Measurements from ENCODE around the gene CNTN5. TPM values are rescaled to one million over a fixed set of nuclear protein-coding genes. Genes with fewer than 3 reads are reported as not detected.
A peak's percentile ranks its signal among the peaks of the same experiment; 100 is the strongest.
"Not testable (repeated sequence)": the region's sequence is repeated elsewhere in the genome, so short reads cannot be mapped to it uniquely, and the experiment has no call there.

The CNTN5 gene
- total RNA-seq, 2 donors from 2014 or later: not detected

GRCh38 chr11:99098751-99099150 lies 78.0 kb downstream of the CNTN5 start:
- DNase-seq (ENCODE audit: low spot score): no peak
- H3K4me1 Mint-ChIP-seq (ENCODE audit: low read depth in 2 of 2): no peaks in the 10 kb centered on the region
- H3K36me3 Mint-ChIP-seq: no peaks in the 10 kb centered on the region
- no peak overlapping the region for H3K4me3 Mint-ChIP-seq
- no peak overlapping the region for H3K27ac Mint-ChIP-seq
- H3K9me3 Mint-ChIP-seq: peaks cover 12% of the 10 kb centered on the region
- ATAC-seq: no peak
- no peaks in the 10 kb centered on the region for H3K27me3 Mint-ChIP-seq

- no peaks in the 10 kb centered on the region for H3K36me3 Mint-ChIP-seq
- no peak for DNase-seq (ENCODE audit: low spot score)
- H3K27me3 Mint-ChIP-seq: no peaks in the 10 kb centered on the region
- H3K27ac Mint-ChIP-seq: no peak overlapping the region
- no peaks in the 10 kb centered on the region for H3K4me1 Mint-ChIP-seq (ENCODE audit: low read depth in 2 of 2)
- peaks cover 10% of the 10 kb centered on the region for H3K9me3 Mint-ChIP-seq
- no peak for ATAC-seq
- no peak overlapping the region for H3K4me3 Mint-ChIP-seq
Measured at GRCh38 chr11:99117603-99118002, 96.9 kb downstream of the CNTN5 start.

DNA sequence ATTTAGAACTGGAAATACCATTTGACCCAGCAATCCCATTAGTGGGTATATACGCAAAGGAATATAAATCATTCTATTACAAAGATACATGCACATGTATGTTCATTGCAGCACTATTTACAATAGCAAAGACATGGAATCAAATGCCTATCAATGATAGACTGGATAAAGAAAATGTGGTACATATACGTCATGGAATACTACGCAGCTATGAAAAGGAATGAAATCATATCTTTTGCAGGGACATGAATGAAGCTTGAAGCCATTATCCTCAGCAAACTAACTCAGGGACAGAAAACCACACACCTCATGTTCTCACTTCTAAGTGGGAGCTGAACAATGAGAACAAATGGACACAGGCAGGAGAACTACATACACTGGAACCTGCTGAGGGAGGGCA lies 113.1 kb downstream of the CNTN5 start:
- not testable (repeated sequence) for H3K4me1 Mint-ChIP-seq (ENCODE audit: low read depth in 2 of 2); H3K4me3 Mint-ChIP-seq; ATAC-seq; DNase-seq (ENCODE audit: low spot score); H3K27me3 Mint-ChIP-seq; H3K27ac Mint-ChIP-seq
- Mint-ChIP-seq H3K9me3 (peaks cover 38% of the 10 kb centered on the region), H3K36me3 (peaks cover 18% of the 10 kb centered on the region)

DNA sequence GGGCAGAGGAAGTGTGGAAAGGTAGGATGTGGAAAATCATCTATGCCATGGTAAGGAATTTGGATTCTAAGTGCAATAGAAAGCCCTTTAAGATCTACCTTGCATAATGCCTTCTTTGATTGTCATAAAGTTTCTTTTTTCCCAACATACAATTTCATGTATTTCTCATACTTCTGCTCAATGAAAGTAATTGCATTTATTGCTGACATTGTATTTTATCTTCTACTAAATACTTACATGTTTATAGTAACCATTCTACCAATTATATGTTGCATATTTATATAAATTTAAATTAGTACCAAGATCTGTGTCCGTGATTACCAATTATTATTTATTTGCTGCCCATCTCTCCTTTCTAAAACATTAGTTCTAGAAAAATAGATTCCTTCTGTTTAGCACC lies 114.8 kb downstream of the CNTN5 start:
- Mint-ChIP-seq H3K4me3 (no peak overlapping the region), H3K27me3 (no peaks in the 10 kb centered on the region), H3K36me3 (peaks cover 14% of the 10 kb centered on the region), H3K27ac (no peak overlapping the region), H3K9me3 (peaks cover 26% of the 10 kb centered on the region), H3K4me1 (ENCODE audit: low read depth in 2 of 2) (no peaks in the 10 kb centered on the region)
- ATAC-seq: no peak
- DNase-seq (ENCODE audit: low spot score): no peak

DNA sequence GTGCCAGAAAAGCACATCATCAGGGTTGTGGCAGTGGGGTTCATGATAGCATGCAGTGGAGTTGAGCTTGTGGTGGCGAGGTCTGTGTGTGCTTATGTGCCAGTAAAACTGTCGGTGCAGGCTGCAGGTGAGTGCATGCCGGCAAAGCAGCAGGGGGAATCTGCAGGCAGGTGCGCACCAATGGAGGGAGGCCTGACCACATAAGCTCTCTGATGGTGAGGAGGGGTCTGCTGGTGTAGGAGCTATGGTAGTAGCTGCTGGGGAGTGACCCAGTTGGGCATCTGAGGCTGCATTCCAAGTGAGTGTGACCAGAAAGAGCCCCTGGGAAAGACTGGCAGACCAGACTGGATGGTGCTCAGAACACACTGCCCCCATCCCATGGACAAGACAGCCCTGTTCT lies 121.5 kb downstream of the CNTN5 start:
- DNase-seq (ENCODE audit: low spot score) (no peak), ATAC-seq (no peak)
- Mint-ChIP-seq H3K27ac (no peak overlapping the region), H3K4me3 (no peak overlapping the region), H3K4me1 (ENCODE audit: low read depth in 2 of 2) (no peaks in the 10 kb centered on the region), H3K36me3 (no peaks in the 10 kb centered on the region), H3K9me3 (peaks cover 13% of the 10 kb centered on the region), H3K27me3 (no peaks in the 10 kb centered on the region)

DNA sequence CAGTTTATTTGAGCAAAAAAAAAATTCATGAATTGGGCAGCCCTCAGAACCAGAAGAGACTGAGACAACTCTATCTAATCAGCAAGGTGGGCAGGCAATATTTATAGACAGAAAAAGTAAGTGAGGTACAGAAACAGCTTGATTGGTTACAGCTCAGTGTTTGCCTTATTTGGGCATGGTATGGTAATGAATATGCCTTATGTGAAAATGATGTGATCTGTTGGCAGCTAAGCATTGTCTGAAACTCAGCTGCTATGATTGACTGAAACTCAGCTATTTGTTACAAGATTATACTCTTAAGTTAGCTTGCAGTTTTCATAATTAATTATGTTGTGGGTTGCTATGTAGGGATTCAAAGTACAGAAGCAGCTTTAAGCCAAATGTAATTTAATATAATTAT lies 127.6 kb downstream of the CNTN5 start:
- H3K4me3 Mint-ChIP-seq: no peak overlapping the region
- peaks cover 6% of the 10 kb centered on the region for H3K36me3 Mint-ChIP-seq
- ATAC-seq: no peak
- H3K27me3 Mint-ChIP-seq: no peaks in the 10 kb centered on the region
- peaks cover 17% of the 10 kb centered on the region for H3K9me3 Mint-ChIP-seq
- no peak for DNase-seq (ENCODE audit: low spot score)
- no peaks in the 10 kb centered on the region for H3K4me1 Mint-ChIP-seq (ENCODE audit: low read depth in 2 of 2)
- no peak overlapping the region for H3K27ac Mint-ChIP-seq

DNA sequence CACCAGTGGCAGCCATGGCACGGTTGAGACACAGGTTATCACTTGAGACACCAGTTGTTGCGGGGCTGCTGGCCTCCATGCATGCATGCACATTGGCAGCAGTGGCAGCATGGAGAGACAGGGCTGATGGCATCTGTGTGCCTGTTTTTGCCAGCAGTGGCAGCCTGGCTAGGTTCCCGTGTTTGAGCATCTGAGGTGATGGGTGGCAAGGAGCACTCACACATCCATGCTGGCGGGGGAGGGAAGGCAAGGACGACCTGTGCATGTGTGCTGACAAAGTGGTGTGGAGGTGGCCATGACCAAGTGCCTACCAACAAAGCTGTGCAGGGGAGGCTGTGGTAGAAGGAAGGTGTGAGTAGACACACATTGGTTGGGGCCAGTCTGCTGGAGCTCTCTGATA lies 133.5 kb downstream of the CNTN5 start:
- peak in 1 of 2 donors; percentile 27 for ATAC-seq
- no peak for DNase-seq (ENCODE audit: low spot score)

DNA sequence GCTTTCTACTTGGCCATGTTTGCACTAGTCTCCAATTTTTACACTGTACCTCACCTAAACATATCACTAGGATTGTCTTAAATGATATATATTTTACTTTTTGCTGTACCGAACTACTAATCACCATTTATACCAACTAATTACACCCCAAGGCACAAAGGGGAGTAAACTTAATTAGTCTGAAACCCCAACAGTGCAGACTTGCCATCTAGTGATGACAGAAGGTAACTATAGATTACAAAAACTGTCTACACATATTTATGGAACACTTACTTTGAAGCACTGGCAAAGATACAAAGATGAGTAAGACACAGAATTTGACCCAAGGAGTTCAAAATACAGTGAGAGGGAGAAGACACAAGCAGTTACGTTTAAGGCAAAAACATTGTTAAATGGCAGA lies 139.7 kb downstream of the CNTN5 start:
- DNase-seq (ENCODE audit: low spot score): no peak
- Mint-ChIP-seq H3K4me1 (ENCODE audit: low read depth in 2 of 2) (no peaks in the 10 kb centered on the region), H3K27ac (no peak overlapping the region), H3K9me3 (peaks cover 6% of the 10 kb centered on the region), H3K36me3 (no peaks in the 10 kb centered on the region), H3K27me3 (no peaks in the 10 kb centered on the region), H3K4me3 (no peak overlapping the region)
- no peak for ATAC-seq

More for the DNA sequence above, 133.5 kb downstream of the CNTN5 start:
- Mint-ChIP-seq H3K36me3 (peaks cover 6% of the 10 kb centered on the region), H3K9me3 (peaks cover 17% of the 10 kb centered on the region), H3K27me3 (no peaks in the 10 kb centered on the region), H3K4me3 (no peak overlapping the region), H3K27ac (no peak overlapping the region), H3K4me1 (ENCODE audit: low read depth in 2 of 2) (no peaks in the 10 kb centered on the region)

DNA sequence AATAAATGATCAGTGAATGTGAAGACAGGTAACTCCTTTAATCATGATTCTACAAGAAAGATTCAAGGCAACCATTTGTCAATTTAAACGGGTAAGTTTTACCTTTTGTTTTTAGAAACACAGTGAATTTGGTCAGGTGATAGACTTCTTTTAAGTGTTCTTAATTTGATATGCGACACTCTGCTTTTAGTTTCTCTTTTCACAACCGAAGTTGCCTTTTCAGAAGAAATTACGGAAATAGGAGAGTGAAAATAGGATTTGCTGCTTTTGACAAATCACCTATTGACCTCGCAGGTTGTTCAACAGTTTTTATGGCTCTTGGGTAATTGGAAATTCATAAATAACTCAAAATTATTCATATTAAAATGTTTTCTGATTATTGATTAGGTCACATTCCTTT lies 142.1 kb downstream of the CNTN5 start:
- Mint-ChIP-seq H3K4me1 (ENCODE audit: low read depth in 2 of 2) (no peaks in the 10 kb centered on the region), H3K9me3 (peaks cover 6% of the 10 kb centered on the region), H3K27ac (no peak overlapping the region), H3K27me3 (no peaks in the 10 kb centered on the region), H3K4me3 (no peak overlapping the region), H3K36me3 (no peaks in the 10 kb centered on the region)
- ATAC-seq (no peak), DNase-seq (ENCODE audit: low spot score) (no peak)

- no peak for DNase-seq (ENCODE audit: low spot score)
- no peaks in the 10 kb centered on the region for H3K36me3 Mint-ChIP-seq
- no peak overlapping the region for H3K27ac Mint-ChIP-seq
- ATAC-seq: no peak
- H3K4me1 Mint-ChIP-seq (ENCODE audit: low read depth in 2 of 2): no peaks in the 10 kb centered on the region
- H3K9me3 Mint-ChIP-seq: peaks cover 17% of the 10 kb centered on the region
- H3K27me3 Mint-ChIP-seq: no peaks in the 10 kb centered on the region
- no peak overlapping the region for H3K4me3 Mint-ChIP-seq
Measured at GRCh38 chr11:99170591-99170990, 149.8 kb downstream of the CNTN5 start.

DNA sequence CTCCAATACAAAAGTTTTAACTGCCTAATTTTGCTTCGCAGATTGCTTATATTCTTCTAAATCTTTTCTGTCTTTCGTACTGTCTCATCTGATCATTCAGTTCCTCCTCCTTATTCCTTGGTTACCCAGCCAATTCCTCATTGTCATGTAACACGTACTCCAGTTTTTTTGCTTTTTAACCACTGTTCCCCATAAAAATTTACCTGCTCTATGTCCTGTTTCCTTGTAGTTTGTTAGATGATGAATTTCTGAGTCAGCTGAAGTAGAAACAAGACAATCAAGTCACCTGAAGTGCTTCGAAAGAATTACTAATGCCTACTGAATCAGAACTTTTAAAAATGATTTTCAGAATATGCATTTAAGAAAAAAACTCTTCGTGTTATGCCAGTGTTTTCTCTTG lies 150.6 kb downstream of the CNTN5 start:
- Mint-ChIP-seq H3K27ac (no peak overlapping the region), H3K36me3 (no peaks in the 10 kb centered on the region), H3K4me3 (no peak overlapping the region), H3K9me3 (peaks cover 21% of the 10 kb centered on the region), H3K4me1 (ENCODE audit: low read depth in 2 of 2) (no peaks in the 10 kb centered on the region), H3K27me3 (no peaks in the 10 kb centered on the region)
- no peak for DNase-seq (ENCODE audit: low spot score)
- no peak for ATAC-seq

GRCh38 chr11:99176430-99176829 lies 155.7 kb downstream of the CNTN5 start:
- no peak overlapping the region for H3K27ac Mint-ChIP-seq

GRCh38 chr11:99177446-99177845 lies 156.7 kb downstream of the CNTN5 start:
- Mint-ChIP-seq H3K9me3 (peaks cover 28% of the 10 kb centered on the region), H3K4me1 (ENCODE audit: low read depth in 2 of 2) (no peaks in the 10 kb centered on the region), H3K27ac (no peak overlapping the region), H3K27me3 (no peaks in the 10 kb centered on the region), H3K4me3 (no peak overlapping the region), H3K36me3 (no peaks in the 10 kb centered on the region)
- ATAC-seq: no peak
- DNase-seq (ENCODE audit: low spot score): no peak

More at GRCh38 chr11:99176430-99176829, 155.7 kb downstream of the CNTN5 start:
- Mint-ChIP-seq H3K4me1 (ENCODE audit: low read depth in 2 of 2) (no peaks in the 10 kb centered on the region), H3K36me3 (no peaks in the 10 kb centered on the region), H3K4me3 (no peak overlapping the region), H3K27me3 (no peaks in the 10 kb centered on the region), H3K9me3 (peaks cover 29% of the 10 kb centered on the region)
- DNase-seq (ENCODE audit: low spot score) (no peak), ATAC-seq (no peak)

- ATAC-seq: no peak
- no peak for DNase-seq (ENCODE audit: low spot score)
- Mint-ChIP-seq H3K27ac (no peak overlapping the region), H3K27me3 (no peaks in the 10 kb centered on the region), H3K4me3 (no peak overlapping the region), H3K36me3 (peaks cover 4% of the 10 kb centered on the region), H3K4me1 (ENCODE audit: low read depth in 2 of 2) (no peaks in the 10 kb centered on the region), H3K9me3 (peaks cover 16% of the 10 kb centered on the region)
Measured at GRCh38 chr11:99184146-99184545, 163.4 kb downstream of the CNTN5 start.

- H3K27me3 Mint-ChIP-seq: no peaks in the 10 kb centered on the region
- H3K9me3 Mint-ChIP-seq: peaks cover 25% of the 10 kb centered on the region
- no peaks in the 10 kb centered on the region for H3K4me1 Mint-ChIP-seq (ENCODE audit: low read depth in 2 of 2)
- no peak overlapping the region for H3K4me3 Mint-ChIP-seq
- no peak overlapping the region for H3K27ac Mint-ChIP-seq
- peaks cover 4% of the 10 kb centered on the region for H3K36me3 Mint-ChIP-seq
- DNase-seq (ENCODE audit: low spot score): no peak
- no peak for ATAC-seq
Measured at GRCh38 chr11:99188221-99188620, 167.5 kb downstream of the CNTN5 start.

Data from natural killer cell treated with Interleukin-12 subunit alpha and Interleukin-12 subunit beta and Interleukin-15 and Interleukin-18, amount 100 ng/mL, for 72 hours (primary cell).